Stimulated activated CD8-positive, alpha-beta memory T cell treated with anti-CD3 and anti-CD28 coated beads, Interleukin-12 subunit alpha, Interleukin-12 subunit beta, amount 100 ng/mL, for 4 hours (primary cell): Measurements from ENCODE around the gene LLGL2.
A peak's percentile ranks its signal among the peaks of the same experiment; 100 is the strongest.
"Not testable (repeated sequence)": the region's sequence is repeated elsewhere in the genome, so short reads cannot be mapped to it uniquely, and the experiment has no call there.

Source experiments
- DNase-seq: peaks from one replicate; pipeline ENCODE4 v3.0.0-alpha.2; 2020; ENCODE audit warnings: low read depth

Gene LLGL2

DNA sequence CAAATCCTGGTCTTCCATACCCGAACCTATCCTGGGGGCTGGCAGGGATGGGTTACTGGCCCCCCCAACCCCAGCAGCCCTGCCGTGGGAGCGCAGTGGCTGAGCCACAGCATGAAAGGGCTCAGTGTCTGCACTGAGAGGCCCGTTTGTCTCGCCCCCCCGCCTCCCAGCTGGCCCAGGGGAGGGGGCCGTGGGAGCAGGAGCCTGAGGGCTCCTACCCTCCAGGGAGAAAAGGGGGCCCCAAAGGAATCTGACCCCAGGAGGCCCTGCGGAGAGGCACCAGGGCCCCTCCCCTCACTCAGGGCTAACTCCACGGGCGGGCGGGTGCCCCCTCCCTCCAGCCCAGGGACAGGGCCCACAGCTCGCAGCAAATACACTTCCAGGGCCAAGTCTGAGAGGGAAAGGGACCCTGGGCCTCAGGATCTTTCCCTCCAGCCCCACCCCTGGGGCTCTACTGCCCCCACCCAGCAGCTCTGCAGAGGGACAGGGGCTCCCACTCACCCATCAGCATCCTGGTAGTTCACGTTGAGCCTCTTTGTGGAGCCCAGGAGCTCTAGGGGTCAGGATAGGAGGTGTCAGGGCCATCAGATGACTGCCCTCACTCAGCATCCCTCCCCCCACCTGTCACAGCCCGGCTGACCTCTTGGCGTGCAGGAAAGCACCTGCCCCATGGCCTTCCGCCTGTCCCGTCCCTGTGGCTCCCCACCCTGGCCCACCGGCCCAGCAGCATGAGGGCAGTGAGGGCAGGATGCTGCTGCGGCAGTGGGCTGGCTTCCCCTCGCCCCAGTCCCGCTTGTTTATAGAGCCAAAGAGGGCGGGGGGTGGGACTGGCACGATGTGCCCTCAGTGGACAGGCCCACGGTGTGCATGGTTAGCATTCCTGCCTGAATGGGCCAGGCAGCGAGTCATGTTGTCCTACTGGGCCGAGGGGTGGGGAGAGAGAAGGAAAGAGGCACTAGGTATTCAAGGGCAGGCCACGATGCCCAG is 17.5 kb upstream of the LLGL2 start:
- no peak for DNase-seq

DNA sequence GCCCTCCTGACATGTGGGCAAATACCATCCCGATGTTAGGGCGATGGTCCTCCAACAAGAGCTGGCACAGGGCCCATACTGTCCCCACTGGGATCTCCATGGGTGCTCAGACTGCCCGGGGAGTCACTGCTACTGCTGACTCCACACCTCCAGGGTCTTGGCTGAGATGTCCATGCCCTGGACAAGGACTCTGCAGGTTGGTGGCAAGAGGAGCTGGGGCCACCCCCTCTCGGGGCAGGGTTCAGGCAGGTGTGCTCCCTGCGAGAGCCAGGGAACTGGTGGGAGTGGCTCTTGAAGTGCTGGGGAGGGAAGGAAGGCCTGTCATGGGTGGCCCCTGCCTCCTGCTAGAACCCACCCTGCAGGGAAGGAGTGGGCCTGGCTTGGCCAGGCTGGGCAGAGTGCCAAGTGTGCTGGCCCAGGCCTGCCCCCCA is 16.6 kb upstream of the LLGL2 start:
- DNase-seq: no peak

DNA sequence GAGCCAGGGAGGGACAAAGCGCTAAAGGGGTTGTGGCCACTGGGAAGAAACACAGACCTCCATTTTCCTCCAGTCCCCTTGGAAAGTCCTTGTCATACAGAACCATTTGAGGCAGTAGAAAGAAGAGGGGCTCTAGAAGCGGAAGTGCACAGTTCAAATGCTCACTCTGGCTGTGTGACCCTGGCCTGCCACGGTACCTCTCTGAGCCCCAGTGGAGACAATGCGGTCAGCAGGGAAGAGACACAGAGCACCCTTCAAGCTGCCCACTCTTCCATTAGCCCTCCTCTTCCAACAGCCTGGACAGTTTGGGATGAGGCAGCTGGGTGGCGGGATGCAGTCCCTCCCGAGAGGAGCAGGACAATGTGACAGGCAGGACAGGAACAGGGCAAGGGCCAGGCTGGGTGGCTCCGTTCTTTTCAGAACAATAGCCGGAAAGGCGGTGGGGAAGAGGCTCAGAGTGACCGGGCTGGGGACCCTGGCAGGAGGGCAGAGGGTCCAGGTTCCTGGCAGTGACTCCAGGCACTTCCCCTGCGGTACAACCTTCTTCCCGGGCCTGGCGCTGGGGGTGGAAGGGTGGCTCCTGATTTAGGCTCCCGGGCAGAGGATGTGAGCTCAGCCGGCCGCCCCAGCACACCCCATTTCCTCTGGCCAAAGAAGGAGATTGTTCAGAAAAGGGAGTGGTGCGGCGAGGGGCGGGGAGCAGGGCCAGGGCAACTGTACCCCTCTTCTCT is 15.8 kb upstream of the LLGL2 start:
- no peak for DNase-seq

DNA sequence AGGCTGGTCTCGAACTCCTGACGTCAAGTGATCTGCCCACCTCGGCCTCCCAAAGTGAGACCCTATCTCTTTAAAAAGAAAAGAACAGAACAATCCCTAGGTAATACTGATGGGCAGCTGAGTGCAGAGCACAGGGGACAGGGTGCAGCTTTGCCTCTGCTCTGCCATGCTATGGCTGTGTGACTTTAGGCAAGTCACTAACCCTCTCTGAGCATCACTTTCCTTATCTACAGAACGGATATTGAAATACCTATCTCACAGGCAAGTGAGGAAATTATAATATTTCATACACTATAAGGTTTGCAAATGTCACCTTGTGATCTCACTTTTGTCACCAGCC is 14.3 kb upstream of the LLGL2 start:
- no peak for DNase-seq

DNA sequence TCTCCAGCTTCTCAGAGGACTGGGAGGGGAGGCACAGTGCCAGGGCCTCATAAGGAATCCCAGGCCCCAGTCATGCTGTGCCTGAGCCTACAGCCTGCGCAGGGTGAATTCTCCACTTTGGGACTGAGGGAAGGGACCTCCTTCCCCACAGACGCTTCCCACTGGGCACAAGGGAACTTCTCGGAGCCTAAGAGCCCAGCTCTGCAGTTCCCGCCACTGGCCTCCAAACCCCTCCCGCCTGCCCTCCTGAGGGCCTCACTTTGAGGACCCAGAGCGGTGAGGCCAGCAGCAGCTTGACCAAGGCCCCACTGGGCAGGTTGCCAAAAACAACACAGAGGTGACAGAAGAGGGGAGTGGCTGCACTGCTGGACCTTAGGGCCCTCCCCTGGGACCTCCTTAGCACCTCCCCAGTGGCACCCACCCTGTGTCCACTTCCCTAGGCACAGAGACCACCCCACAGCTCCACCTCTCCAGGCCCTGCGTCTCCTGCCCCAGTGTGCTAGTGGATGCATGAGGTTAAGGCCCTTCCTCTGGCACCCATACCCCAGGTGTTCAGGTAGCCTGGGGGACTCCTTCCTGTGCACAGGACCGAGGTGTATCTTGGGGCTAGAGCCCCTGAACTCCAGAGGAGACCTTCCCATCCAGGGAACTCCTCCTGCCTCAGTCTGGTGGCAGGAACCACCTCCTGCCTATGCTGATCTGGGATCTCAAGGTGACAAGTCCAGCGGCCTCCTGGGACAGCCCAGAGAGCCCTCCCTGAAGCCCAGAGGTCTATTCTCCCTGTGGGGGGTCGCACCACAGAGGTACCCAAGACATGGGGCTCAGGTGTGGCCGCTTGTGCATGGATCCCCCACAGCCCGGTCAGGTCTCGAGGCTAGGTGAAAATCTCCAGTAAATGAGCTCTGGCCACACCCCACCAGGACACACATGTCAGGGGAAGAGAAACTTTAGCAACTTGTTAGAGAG is 13.6 kb upstream of the LLGL2 start:
- no peak for DNase-seq

DNA sequence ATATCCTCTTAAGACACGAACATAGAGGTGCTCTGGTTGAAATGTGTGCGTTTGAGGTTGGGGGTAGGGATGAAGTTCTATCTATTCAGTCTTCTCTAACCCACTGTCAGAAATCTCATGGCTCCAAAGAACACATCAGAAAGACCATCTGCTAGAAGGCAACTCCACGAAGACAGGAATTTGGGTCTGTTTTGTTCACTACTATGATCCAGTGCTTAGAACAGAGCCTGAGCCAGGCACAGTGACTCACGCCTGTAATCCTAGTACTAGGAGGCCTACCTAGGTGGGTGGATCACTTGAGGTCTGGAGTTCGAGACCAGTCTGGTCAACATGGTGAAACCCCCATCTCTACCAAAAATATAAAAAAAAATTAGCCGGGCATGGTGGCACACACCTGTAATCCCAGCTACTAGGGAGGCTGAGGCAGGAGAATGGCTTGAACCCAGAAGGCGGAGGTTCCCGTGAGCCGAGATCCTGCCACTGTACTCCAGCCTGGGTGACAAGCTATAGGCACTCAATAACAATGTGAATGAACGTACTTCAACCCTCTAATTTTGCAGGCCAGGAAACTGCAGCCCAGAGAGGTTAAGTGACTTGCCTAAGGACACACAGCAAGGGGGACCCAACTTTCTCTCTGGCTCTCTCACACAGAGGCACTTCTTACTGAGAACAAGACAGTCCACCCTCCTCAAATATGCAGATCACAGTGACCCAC is 12.4 kb upstream of the LLGL2 start:
- DNase-seq: no peak

DNA sequence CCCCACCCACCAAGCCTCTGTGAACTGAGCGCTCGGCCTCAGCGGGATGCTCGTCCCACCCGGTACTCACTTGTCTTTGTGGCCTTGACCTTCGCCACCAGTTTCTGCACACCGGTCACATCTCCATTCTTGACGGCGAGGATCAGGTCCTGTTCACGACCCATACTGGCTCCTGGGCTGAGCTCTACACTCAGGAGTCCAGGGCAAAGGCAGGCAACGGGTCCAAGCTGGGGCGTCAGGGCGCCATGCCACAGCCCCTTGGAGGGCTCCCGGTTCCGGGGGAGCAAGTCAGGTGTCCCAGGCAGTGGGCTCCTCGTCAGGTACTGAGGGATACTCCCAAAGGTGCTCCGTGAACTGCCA is 11.9 kb upstream of the LLGL2 start:
- no peak for DNase-seq

DNA sequence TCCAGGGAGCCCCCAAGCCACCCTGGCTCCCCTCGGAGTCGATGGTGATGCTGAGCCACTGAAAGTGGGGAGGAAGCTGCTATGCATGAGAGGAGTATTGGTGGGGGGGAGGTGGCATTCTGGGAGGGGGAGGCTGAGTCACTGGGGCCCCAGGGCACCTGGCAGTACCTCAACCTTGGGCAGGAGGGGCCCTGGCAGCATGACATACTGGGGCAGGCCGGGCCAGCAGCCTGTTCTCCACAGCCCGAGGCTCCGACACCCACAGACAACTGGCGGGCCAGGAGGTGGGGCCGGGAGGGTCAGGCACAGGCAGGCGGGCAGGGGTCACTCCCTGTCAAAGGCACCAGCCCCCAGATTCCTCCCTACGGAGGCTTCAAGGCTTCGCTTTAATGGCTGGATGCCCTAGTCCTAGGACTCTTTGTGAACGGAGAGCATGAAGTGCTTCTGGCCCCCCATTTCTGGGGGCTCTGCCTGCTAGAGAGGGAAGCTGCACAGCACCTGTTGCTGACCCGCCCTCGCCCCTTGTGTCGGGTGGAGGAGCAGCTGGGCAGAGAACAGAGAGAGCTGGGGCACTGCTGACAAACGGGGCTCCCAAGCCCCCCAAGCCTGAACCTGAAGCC is 11.1 kb upstream of the LLGL2 start:
- DNase-seq: no peak

DNA sequence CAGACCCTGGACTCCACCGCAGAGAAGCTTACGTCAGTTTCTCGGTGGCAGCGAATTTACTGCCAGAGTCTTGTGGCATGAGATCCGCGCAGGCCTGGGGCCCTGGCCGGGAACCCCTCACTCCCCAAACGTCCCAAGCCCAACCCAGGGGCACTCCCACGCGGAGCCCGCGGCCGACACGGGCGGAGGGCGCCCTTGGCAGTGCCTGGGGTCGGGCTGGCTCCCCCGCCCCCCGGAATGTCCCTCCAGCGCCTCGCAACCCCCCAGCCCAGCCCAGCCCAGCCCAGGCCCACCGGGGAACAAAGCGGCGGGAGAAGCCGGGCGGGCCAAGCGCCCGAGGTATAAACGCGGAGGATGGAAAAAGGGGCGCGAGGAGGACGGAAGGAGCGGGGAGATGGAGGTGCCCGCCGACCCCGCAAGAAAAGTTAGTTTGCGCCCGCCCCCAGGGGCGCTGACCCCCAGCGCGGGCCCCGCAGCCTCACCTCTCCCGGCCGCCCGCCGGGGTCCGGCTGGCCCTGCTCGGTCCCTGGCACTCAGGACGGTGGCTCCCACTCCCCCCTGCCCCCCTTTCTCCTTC is 10.5 kb upstream of the LLGL2 start:
- DNase-seq: no peak

DNA sequence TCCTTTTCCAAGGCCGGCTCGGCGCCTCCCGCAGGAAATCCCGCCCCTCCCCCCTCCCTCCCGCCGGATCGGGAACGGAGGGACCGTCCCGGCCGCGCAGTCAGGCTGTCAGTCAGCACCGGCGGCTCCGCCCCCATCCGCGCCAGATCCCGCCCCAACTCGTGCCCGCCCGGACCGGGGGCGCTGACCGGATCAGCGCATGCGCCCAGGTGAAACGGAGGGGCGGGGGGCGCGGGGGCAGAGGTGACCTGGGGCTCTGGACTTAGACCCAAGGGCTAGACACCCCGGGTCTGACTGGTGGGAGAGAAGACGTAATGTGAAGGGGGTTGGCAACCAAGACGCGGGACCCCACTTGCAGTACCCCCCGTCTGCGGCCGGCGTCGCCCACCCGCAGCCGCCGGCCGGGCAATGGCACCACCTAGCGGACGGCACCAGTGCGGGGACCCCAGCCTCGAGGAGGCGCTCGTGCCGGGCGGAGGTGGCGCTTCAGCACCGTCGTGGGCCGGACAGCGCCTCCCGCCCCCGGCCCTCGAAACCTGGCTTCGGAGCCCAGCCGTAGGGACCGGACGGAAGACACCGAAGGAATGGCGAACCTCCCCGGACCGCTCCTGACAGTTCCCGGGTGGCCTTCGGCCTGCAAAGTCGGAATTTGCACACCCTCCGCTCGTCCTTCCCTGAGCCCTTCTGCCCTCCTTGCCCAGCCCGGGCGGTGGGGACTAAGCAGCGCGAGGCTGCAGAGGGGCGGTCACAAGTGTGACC is 9.8 kb upstream of the LLGL2 start, which contains the start of gene CASKIN2:
Gene CASKIN2 (minus strand): TSS at position 42 of the 759 bp plus-strand sequence. CDS start 1,733 bp downstream, outside the sequence.
- DNase-seq: peak; percentile 70

DNA sequence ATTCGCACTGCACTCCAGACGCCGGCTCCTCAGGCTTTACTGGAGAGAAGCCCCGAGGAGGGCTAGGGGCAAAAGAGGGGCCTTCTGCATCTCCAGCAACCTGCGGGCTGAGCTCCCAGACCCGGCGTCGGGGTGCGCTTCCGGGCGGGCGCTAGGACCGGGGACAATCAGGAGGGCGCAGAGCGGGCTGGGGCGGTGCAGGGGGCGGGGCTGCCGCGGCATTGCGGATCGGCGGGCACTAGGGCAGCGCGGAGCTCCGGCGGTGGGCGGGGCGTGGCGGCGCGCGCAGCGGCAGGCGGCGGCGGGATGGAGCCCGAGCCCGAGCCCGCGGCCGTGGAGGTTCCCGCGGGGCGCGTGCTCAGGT is 9.3 kb upstream of the LLGL2 start, which contains the start of gene TSEN54:
Gene TSEN54 (plus strand): TSS at position 274 of the 364 bp plus-strand sequence. CDS start 33 bp downstream, at position 307.
- DNase-seq: peak; percentile 92

DNA sequence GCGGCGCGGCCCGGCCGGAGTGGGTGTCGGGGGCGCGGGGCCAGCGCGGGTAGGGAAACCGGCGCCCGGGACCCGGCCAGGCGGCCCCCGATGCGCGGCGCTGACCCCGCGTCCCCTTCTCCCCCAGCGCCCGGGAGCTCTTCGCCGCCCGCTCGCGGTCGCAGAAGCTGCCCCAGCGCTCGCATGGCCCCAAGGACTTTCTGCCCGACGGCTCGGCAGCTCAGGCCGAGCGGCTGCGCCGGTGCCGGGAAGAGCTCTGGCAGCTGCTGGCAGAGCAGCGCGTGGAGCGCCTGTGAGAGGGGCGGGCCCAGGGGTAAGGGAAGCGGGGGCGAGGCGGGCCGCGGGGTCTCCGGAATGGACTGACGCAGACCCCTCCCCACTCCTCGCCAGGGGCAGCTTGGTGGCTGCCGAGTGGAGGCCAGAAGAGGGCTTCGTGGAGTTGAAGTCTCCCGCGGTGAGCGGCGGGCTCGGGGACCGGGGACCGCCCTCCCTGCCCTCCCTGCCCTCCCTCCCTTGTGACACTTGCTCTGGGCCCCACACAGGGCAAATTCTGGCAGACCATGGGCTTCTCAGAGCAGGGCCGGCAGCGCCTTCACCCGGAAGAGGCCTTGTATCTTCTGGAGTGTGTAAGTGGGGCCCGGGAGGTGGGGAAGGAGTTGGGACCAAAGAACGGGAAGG is 8.7 kb upstream of the LLGL2 start:
- DNase-seq: no peak

DNA sequence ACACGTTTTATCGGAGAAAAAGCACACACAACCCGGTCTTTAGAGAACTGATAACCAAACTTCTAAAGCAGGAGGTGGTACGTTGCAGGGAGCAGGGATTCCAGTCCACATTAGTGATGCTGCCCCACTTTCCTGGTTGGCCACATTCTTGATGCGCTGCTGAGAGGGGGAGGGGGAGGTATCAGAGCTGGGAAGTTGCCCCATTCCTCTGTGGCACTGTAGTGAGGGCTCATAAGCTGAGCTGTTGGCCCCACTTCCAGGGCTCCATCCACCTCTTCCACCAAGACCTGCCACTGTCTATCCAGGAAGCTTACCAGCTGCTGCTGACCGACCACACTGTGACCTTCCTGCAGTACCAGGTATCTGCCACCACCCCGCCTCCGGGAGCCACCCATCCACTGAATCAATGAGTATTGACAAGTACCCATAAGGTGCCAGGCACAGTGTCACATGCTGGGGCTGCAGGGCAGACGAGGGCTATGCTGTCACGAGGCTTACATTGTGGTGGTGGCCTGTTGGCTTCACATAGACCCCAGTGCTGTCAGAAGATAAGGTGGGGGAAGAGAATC is 8.1 kb upstream of the LLGL2 start:
- no peak for DNase-seq

DNA sequence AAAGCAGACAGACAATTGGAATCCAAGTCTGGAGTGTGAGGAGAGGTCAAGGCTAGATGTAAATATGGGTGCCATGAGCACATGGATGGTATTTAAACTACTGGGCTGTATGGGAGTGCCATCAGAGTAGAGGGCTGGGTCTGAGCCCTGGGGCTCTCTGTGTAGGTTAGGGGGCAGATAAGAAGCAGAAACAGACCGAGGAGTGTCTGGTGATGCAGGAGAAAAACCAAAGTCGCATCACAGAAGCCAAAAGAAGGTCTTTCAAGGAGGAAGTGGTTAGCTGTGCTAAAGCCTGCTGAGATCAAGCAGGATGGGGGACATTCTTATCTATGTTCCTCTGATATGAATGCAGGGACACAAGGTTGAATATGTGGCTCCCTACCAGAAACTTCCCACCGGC is 7.3 kb upstream of the LLGL2 start:
- no peak for DNase-seq

DNA sequence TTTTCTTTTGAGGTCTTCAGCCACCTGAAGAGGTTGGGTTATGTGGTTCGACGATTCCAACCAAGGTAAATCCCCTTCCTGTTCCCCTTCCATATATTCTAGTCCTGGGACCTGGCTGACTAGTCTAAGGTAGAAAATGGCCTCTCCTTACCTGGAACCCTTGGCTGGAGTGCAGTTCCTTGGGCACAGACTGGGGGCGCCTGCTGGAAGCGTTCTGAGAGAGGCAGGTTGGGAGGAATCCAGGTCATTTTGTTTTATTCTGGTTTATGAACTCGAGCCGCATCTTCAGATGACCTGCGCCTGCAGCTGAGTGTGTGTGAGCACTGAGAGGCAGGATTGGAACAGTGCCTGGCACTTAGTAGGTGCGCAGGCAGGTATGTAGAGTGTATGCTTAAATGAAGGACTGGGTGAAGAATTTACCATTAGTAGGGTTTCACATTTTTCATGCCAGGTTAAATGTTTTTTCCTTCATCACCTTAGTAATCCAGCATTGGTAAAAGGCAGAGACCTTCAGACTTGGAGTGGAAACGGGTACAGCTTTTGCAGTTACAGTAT is 6.4 kb upstream of the LLGL2 start:
- DNase-seq: no peak

DNA sequence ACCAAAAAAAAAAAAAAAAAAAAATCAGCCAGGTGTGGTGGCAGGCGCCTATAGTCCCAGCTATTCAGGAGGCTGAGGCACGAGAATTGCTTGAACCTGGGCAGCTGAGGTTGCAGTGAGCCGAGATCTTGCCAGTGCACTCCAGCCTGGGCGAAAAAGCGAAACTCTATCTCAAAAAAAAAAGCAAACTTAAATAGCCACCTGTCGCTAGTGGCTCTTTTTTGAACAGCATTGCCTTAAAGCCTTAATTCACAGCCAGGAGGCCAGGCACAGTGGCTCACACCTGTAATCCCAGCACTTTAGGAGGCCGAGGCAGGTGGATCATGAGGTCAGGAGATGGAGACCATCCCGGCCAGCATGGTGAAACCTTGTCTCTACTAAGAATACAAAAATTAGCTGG is 5.1 kb upstream of the LLGL2 start:
- not testable (repeated sequence) for DNase-seq

DNA sequence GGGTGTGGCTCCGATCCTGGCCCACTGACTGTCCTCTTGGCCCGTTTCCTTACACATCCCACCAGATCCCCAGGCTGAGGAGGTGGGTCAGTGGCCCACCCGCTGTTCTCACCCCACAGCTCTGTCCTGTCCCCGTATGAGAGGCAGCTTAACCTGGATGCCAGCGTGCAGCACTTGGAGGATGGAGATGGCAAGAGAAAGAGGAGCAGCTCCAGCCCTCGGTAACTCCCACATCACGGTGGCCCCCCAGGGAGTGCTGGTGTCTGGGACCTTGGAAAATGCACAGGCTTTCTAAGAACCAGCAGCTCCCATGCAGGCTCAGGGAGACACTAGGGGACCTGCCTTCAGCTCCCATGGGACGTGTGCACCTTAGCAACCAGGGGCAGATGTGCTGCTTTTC is 4.2 kb upstream of the LLGL2 start:
- no peak for DNase-seq

DNA sequence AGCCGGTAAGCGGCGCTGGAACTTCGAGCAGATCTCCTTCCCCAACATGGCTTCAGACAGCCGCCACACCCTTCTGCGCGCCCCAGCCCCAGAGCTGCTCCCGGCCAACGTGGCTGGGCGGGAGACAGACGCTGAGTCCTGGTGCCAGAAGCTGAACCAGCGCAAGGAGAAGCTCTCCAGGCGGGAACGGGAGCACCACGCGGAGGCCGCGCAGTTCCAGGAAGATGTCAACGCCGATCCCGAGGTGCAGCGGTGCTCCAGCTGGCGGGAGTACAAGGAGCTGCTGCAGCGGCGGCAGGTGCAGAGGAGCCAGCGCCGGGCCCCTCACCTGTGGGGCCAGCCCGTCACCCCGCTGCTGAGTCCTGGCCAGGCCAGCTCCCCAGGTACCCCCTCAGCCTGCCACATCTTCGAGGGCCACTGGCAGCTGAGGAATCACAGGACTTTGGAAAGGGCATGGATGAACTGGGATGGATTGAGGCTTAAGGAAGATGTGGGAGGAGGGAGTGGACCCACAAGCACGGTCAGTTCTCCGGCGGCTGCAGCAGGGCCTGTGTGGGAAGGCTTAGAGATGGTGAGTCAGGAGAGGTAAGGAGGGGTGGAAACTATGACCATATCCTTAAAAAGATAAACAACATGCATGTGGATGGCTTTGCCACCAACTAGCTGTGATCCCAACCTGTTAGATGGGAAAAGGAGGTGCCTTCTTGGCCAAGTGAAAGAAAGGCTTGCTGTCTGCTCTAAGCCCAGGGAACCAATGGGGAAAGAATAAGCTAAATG is 3.4 kb upstream of the LLGL2 start:
- DNase-seq: no peak
